A549 (cell line): Measurements from ENCODE around the gene PTPN13.

Experiments
- CBX2 ChIP-seq: fragments of 200-600 bp; sonication (generic); IDR thresholded peaks from 2 replicates; pipeline ENCODE4 v1.6.1; 2016; ENCODE audit warnings: low read depth, mild to moderate bottlenecking, borderline replicate concordance
- CEBPB ChIP-seq, 2 experiments: fragments of >200 bp in 1 of 2; sonication (Bioruptor Twin) in 1 of 2; formaldehyde crosslinking in 1 of 2; IDR thresholded peaks; 2 replicates each; pipeline ENCODE4 v1.6.1; 2012 to 2016
- EP300 ChIP-seq, 2 experiments: fragments of >200 bp; sonication (Bioruptor Twin); formaldehyde crosslinking; IDR thresholded peaks; 2 replicates in 1 of 2; 3 replicates in 1 of 2; pipeline ENCODE4 v1.6.1; 2016 to 2017
- JUN ChIP-seq, 2 experiments: fragments of >200 bp; sonication (Bioruptor Twin); formaldehyde crosslinking; IDR thresholded peaks; 2 replicates in 1 of 2; 3 replicates in 1 of 2; pipeline ENCODE4 v1.6.1; 2016 to 2017
- KDM1A ChIP-seq: fragments of 200-600 bp; sonication (generic); IDR thresholded peaks from 2 replicates; pipeline ENCODE4 v1.6.1; 2016; ENCODE audit warnings: low read depth, mild to moderate bottlenecking
- NPAS2 ChIP-seq: fragments of 250-450 bp; sonication (Bioruptor Pico); IDR thresholded peaks from 2 replicates; pipeline ENCODE4 v1.8.0; 2022; ENCODE audit warnings: mild to moderate bottlenecking, moderate library complexity, borderline replicate concordance
- POLR2A ChIP-seq: IDR thresholded peaks from 2 replicates; pipeline ENCODE4 v1.6.1; 2012; ENCODE audit warnings: mild to moderate bottlenecking, low read length
- POLR2AphosphoS2 ChIP-seq: conservative IDR thresholded peaks from 2 replicates; pipeline ENCODE4 v1.6.1; 2012; ENCODE audit warnings: low read length, improper control_type of control experiment, inconsistent platforms
- RAD21 ChIP-seq, 2 experiments: fragments of >200 bp in 1 of 2; sonication (Bioruptor Twin) in 1 of 2; formaldehyde crosslinking in 1 of 2; IDR thresholded peaks in 1 of 2; conservative IDR thresholded peaks in 1 of 2; 2 replicates in 1 of 2; 3 replicates in 1 of 2; pipeline ENCODE4 v1.6.1; 2012 to 2018; ENCODE audit warnings: inconsistent platforms in 1 of 2
- RCOR1 ChIP-seq: fragments of 150-350 bp; IDR thresholded peaks from 2 replicates; pipeline ENCODE4 v1.6.1; 2014; ENCODE audit warnings: antibody characterized with exemption, low read length, low read depth
- RNF2 ChIP-seq: fragments of 200-600 bp; sonication (generic); IDR thresholded peaks from 2 replicates; pipeline ENCODE4 v1.6.1; 2016; ENCODE audit warnings: low read depth, mild to moderate bottlenecking, antibody characterized with exemption, moderate library complexity, borderline replicate concordance
- TP53 ChIP-seq: fragments of 250-450 bp; sonication (Bioruptor Pico); IDR thresholded peaks from 2 replicates; pipeline ENCODE4 v1.5.0; 2021; ENCODE audit warnings: mild to moderate bottlenecking, moderate library complexity
- TF ChIP-seq, protein P1 (sequence below): fragments of >200 bp; sonication (Bioruptor Twin); formaldehyde crosslinking; IDR thresholded peaks from 3 replicates; pipeline ENCODE4 v1.5.1; 2016

DNA sequence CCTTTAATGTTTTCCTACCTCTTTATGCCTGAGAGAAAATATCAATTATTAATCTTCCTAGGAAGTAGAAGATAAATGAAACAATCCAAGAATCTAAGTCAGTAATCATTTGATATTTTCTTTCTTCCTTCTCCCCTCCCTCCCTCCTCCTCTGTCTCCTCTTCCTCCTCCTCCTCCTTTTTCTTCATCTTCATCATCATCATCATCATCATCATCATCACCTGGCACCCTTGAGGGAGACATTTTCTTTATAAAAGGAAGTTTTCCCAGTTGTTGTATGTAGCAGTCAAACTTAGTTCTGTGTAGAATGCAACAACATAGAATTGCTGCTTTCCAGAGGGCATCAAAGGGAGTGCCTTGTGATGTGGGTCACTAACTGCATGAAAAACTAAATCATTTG, 155.0 kb downstream of the PTPN13 start:
- no peak for TF ChIP-seq KDM1A
- TF ChIP-seq, protein P1, sequence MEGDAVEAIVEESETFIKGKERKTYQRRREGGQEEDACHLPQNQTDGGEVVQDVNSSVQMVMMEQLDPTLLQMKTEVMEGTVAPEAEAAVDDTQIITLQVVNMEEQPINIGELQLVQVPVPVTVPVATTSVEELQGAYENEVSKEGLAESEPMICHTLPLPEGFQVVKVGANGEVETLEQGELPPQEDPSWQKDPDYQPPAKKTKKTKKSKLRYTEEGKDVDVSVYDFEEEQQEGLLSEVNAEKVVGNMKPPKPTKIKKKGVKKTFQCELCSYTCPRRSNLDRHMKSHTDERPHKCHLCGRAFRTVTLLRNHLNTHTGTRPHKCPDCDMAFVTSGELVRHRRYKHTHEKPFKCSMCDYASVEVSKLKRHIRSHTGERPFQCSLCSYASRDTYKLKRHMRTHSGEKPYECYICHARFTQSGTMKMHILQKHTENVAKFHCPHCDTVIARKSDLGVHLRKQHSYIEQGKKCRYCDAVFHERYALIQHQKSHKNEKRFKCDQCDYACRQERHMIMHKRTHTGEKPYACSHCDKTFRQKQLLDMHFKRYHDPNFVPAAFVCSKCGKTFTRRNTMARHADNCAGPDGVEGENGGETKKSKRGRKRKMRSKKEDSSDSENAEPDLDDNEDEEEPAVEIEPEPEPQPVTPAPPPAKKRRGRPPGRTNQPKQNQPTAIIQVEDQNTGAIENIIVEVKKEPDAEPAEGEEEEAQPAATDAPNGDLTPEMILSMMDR: no peak
- no peak for TF ChIP-seq RNF2
- TF ChIP-seq RCOR1: no peak
- TF ChIP-seq RAD21 (conservative IDR thresholded peaks at IDR 0.05 in 1 of 2, IDR thresholded peaks at IDR 0.05 in 1 of 2): no peak
- TF ChIP-seq NPAS2: no peak
- TF ChIP-seq JUN (IDR thresholded peaks at IDR 0.05): no peak
- TF ChIP-seq POLR2AphosphoS2: no peak
- no peak for TF ChIP-seq CEBPB (IDR thresholded peaks at IDR 0.05)
- no peak for TF ChIP-seq POLR2A
- TF ChIP-seq TP53 (CRISPR knock-in tag): no peak
- no peak for TF ChIP-seq EP300 (IDR thresholded peaks at IDR 0.05)
- TF ChIP-seq CBX2: no peak
